A172 (cell line): Measurements from ENCODE around the gene THOC5. TPM values are rescaled to one million over a fixed set of nuclear protein-coding genes. Genes with fewer than 3 reads are reported as not detected.
"Not testable (repeated sequence)": the region's sequence is repeated elsewhere in the genome, so short reads cannot be mapped to it uniquely, and the experiment has no call there.

Source experiments
- DNase-seq: peaks from one replicate; pipeline ENCODE4 v3.0.0-alpha.2; 2015; ENCODE audit warnings: low spot score
- total RNA-seq: library from RNA; depleted of rRNA; stranded (reverse); fragments of >200 nt; shearing (Covaris generic); gene quantifications from 2 replicates; pipeline ENCODE4 v1.2.3, GENCODE V29; 2014; rRNA removed

The THOC5 gene
- total RNA-seq, result 42.8 and 45.6 TPM in 2 replicates

DNA sequence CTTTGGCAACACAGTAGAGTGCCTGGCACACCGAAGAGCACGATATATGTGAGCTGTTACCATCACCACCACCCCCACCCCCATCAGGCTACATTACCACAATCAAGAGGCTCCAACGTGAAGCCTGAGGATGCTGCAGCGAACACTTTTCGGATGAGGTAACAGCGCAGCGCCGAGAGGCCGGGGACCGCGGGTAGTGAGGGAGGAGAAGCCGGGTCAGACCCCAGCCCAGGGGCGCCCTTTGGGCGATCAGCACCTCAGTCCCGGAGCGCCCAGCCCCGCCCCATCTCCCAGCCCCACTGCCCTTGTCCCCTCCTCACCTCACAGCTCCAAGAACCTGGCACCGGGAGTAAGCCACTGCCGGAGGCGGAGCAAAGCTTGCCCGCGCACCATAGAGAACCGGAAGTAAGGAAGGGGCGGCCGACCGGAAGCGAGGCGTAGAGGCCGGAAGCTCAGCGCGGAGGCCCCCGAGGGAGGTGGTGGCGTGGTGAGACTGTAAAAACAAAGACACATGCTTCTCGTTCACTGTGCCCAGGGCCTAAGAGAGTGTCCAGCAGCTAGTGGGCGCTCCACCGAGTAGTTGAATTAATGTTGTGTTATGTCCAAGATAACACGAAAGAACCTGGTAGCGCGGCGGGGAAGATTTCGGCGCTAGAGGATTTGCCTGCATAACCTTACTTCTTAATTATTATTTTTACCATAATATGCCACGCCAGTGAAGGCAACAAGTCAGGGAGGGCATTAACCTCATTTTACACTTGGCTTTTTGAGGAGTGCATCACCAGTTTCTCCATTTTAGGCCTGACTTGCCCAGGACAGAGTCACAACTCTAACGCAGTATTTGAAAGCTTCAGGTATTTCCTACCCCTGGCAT is at the start of gene THOC5:
THOC5 (minus strand) TSS at position 407 of the 874 bp plus-strand sequence. CDS start 4,610 bp downstream, outside the sequence.
- DNase-seq, result peak; percentile 86

DNA sequence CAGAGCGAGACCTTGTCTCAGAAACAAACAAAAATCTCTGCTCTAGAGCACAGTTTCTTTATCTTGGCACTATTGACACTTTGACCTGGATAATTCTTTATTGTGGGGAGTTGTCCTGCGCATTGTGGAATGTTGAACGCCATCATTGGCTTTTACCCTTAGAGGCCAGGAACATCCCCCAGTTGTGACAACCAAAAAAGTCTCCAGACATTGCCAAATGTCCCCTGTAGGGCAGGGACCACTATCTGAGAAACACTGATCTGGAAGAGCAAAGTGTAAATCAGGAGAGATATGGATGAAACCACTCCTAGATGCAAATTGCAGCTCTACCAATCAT is 45.1 kb upstream of the THOC5 start:
- no peak for DNase-seq

- not testable (repeated sequence) for DNase-seq
These were observed 44.5 kb upstream of the THOC5 start for GRCh38 chr22:29597871-29598683.

DNA sequence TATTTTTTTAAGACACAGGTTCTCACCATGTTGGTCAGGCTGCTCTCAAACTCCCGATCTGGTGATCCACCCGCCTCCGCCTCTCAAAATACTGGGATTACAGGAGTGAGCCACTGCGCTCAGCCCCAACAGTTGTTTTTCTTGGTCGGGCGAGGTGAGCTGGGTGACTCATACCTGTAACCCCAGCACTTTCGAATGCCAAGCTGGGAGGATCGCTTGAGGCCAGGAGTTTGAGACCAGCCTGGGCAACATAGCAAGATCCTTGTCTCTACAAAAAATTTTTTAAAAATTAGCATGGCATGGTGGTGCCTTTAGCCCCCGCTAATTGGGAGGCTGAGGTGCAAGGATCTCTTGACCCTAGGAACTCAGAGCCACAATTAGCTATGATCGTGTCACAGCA is 42.9 kb upstream of the THOC5 start:
- no peak for DNase-seq

- not testable (repeated sequence) for DNase-seq
These were observed 40.9 kb upstream of the THOC5 start for GRCh38 chr22:29594447-29594846.

GRCh38 chr22:29593923-29594322 is 40.4 kb upstream of the THOC5 start:
- no peak for DNase-seq

GRCh38 chr22:29587938-29588699 is 34.6 kb upstream of the THOC5 start:
- DNase-seq, result peak; percentile 70

GRCh38 chr22:29586193-29586705 is 32.7 kb upstream of the THOC5 start:
- not testable (repeated sequence) for DNase-seq

DNA sequence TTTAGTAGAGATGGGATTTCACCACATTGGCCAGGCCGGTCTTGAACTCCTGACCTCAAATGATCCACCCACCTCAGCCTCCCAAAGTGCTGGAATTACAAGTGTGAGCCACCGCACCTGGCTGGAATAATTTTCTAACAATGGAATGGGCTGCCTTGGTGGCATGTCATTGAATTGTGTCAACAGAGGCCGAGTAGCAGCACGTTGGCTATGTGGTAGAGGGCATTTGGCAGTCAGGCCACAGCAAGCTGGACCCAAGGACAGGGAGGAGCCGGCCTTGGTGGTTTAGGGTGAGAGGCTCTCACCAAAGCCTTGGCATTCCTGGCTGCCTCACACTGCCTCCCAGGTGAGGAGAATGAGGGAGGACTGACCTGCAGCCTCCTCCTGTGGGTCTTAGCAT is 31.4 kb upstream of the THOC5 start:
- no peak for DNase-seq

DNA sequence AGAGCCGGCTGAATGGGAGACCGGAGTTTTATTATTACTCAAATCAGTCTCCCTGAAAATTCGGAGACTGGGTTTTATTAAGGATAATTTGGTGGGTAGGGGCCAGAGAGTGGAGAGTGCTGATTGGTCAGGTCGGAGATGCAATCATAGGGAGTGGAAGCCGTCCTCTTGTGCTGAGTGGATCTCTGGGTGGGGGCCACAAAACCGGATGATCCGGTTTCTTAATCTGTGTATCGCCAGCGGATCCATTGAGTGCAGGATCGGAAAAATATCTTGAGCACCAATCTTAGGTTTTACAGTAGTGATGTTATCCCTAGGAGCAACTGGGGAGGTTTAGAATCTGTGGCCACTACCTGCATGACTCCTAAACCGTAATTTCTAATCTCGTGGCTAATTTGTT is 28.2 kb upstream of the THOC5 start:
- no peak for DNase-seq

GRCh38 chr22:29580200-29580810 is 26.7 kb upstream of the THOC5 start:
- no peak for DNase-seq

DNA sequence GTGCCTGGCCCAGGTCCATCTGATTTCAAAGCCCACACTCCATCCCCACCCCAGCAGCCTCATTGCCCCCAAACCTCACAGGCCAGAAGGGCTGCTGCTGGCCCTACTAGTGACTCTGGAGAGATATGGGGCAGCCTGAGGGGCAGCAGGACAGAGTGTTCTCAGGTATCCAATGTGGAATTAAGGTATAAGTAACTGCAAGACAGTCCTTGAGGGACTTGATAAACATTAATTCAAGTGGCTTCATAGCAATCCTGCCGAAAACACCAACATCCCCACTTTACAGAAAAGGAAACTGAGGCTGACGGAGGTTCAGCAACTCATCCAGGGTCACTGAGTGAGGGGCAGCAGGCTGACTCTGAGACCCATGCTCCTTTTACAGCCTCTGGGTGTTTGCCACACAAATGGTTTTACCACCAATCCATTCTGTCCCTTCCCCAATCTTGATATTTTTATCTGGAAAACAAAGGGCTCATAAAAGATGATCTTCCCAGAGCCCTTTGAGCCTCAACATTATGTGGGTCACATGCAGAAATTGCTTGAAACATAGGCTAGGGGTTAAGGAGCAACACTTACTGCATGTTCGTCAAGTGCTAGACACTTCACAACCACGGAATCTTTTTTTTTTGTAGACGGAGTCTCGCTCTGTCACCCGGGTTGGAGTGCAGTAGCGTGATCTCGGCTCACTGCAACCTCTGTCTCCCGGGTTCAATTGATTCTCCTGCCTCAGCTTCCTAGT is 25.1 kb upstream of the THOC5 start:
- DNase-seq, result no peak

GRCh38 chr22:29574762-29575450 is 21.3 kb upstream of the THOC5 start:
- no peak for DNase-seq

DNA sequence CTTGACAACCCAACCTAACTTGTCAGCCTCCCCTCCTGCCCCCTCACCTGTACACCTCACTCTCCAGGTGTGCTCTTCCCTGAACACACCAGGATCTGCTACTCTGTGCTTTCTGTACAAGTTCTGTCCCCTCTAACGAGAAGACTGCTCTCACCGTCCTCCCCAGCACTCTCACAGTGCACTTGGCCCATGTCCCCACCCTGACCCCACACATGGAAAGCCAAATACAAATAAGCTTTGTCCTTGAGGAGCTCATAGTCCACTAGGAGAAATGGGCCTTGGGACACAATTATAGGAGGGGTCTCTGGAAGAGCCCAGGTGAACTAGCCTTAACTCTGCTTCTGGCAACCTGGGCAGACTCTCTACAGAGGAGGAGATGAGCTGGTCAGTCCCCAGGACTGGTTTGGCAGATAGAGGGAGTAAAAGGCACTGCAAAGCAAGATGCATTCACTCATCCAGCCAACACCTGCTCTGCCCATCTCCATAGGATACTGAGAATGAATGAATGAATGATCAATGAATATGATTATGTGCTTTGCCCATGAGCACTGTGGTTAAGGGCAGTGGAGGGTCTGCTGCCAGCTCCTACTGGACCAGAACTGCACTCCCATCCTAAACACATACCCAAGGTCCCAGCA is 17.5 kb upstream of the THOC5 start:
- no peak for DNase-seq

DNA sequence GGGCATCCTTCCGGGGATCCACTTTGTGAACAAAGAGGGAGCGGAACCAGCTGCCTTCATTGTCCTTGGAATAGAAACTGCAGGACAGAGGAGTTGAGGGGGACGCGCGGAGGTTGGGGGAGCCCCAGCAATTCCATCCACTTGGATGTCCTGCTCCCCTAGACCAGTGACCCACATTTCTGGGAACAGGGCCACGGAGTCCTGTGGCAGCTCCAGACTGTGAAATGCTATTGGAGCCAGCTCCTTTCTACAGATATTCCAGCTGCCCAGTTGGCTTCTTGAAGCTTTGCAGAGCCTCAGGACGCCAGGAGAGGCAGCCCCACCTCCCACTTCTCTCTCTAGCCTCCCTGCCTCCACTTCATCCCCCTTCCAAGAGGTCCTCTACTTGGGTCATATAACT is 16.9 kb upstream of the THOC5 start:
- no peak for DNase-seq

GRCh38 chr22:29569011-29569678 is 15.6 kb upstream of the THOC5 start:
- no peak for DNase-seq

GRCh38 chr22:29567338-29567737 is 13.8 kb upstream of the THOC5 start:
- DNase-seq, result no peak

GRCh38 chr22:29566513-29566912 is 13.0 kb upstream of the THOC5 start:
- not testable (repeated sequence) for DNase-seq
